ENCODE data around the gene ZNF365.

DNA sequence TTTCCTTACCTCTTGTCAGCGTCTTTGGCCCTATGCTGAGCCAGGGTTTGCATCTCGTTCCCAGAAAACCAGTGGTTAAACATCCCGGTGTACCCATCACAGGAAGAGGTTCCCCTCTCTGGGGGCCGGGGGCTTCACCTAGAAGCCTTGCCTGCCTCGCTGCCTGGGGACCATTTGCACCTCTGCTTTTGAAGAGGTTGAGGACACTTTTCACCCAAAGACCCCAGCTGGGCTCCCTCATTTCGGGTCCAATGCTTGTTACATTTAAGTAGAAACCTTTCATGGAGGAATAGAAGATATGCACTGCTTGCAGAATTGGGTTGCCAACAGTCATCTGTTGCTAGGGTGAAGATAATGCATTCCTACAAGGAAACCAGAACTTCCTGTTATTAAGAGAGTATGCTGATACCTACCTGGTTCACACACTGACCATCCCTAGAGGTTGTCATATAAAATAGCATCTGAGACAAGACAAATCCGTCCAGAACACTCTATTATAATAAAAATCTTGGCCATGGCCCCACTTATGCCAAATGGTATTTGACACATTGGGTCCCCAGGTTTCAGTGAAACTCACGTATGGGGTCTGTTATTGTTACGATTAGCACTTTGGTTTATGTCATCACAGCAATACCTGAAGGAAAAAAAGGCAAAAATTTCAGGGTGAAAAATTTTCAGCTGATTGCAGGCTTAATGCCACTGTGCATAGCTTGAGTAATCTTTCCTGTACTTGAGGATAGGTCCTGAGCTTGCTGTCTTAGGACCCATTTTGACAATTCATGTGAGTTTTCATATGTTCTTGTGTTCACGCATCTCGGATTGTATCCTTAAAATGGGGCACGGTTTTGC, 917 bp downstream of the ZNF365 start:
- TF ChIP-seq, protein P1, sequence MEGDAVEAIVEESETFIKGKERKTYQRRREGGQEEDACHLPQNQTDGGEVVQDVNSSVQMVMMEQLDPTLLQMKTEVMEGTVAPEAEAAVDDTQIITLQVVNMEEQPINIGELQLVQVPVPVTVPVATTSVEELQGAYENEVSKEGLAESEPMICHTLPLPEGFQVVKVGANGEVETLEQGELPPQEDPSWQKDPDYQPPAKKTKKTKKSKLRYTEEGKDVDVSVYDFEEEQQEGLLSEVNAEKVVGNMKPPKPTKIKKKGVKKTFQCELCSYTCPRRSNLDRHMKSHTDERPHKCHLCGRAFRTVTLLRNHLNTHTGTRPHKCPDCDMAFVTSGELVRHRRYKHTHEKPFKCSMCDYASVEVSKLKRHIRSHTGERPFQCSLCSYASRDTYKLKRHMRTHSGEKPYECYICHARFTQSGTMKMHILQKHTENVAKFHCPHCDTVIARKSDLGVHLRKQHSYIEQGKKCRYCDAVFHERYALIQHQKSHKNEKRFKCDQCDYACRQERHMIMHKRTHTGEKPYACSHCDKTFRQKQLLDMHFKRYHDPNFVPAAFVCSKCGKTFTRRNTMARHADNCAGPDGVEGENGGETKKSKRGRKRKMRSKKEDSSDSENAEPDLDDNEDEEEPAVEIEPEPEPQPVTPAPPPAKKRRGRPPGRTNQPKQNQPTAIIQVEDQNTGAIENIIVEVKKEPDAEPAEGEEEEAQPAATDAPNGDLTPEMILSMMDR (IDR thresholded peaks at IDR 0.05; ENCODE audit: poor library complexity) = no peak
- no peak for TF ChIP-seq EZH2 (IDR thresholded peaks at IDR 0.05; ENCODE audit: borderline replicate concordance)
- TF ChIP-seq EZH2phosphoT487 (IDR thresholded peaks at IDR 0.05; ENCODE audit: low read depth, severe bottlenecking, unreplicated experiment) = no peak

All from hepatocyte (in vitro differentiated cells).